ENCODE data around the gene RBM6.

GRCh38 chr3:50003824-50004223, 63.9 kb downstream of the RBM6 start:
- TF ChIP-seq EZH2 (IDR thresholded peaks at IDR 0.05; ENCODE audit: insufficient read depth, poor library complexity, severe bottlenecking) (no peak), EZH2phosphoT487 (IDR thresholded peaks at IDR 0.05; ENCODE audit: insufficient read depth, low read depth) (no peak)

Data from GM23248 (cell line).